ENCODE data around the gene TARS2. TPM values are rescaled to one million over a fixed set of nuclear protein-coding genes. Genes with fewer than 3 reads are reported as not detected.

Gene TARS2
- total RNA-seq, 2 donors from 2014 or later, result 17.4 to 30.2 TPM

GRCh38 chr1:150534002-150534401, 46.8 kb downstream of the TARS2 start:
- WGBS, result 86% methylated on average over 6 of the region's 6 CpGs
- Histone ChIP-seq H3K9me3 (no peaks in the 10 kb centered on the region), H3K4me1 (replicated peaks) (no peaks in the 10 kb centered on the region), H3K4me3 (no peak overlapping the region), H3K36me3 (no peaks in the 10 kb centered on the region), H3K27me3 (replicated peaks; ENCODE audit: insufficient read depth) (no peaks in the 10 kb centered on the region), H3K27ac (no peak overlapping the region)
- intact Hi-C loops (cut with DNase I), result loop anchor here (5.0 kb wide), 2 partner anchors 47 to 62 kb away; partner anchors contain the start of gene TARS2
- no peak for DNase-seq (ENCODE audit: low spot score)
- TF ChIP-seq, protein P1, sequence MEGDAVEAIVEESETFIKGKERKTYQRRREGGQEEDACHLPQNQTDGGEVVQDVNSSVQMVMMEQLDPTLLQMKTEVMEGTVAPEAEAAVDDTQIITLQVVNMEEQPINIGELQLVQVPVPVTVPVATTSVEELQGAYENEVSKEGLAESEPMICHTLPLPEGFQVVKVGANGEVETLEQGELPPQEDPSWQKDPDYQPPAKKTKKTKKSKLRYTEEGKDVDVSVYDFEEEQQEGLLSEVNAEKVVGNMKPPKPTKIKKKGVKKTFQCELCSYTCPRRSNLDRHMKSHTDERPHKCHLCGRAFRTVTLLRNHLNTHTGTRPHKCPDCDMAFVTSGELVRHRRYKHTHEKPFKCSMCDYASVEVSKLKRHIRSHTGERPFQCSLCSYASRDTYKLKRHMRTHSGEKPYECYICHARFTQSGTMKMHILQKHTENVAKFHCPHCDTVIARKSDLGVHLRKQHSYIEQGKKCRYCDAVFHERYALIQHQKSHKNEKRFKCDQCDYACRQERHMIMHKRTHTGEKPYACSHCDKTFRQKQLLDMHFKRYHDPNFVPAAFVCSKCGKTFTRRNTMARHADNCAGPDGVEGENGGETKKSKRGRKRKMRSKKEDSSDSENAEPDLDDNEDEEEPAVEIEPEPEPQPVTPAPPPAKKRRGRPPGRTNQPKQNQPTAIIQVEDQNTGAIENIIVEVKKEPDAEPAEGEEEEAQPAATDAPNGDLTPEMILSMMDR (IDR thresholded peaks at IDR 0.05), result no peak
- TF ChIP-seq POLR2A (IDR thresholded peaks at IDR 0.05) (no peak), POLR2AphosphoS5 (IDR thresholded peaks at IDR 0.05) (no peak)

- Histone ChIP-seq H3K27me3 (replicated peaks; ENCODE audit: insufficient read depth) (no peaks in the 10 kb centered on the region), H3K4me3 (no peak overlapping the region), H3K36me3 (no peaks in the 10 kb centered on the region), H3K27ac (no peak overlapping the region), H3K9me3 (no peaks in the 10 kb centered on the region), H3K4me1 (replicated peaks) (no peaks in the 10 kb centered on the region)
- WGBS, result 70% methylated on average over 14 of the region's 14 CpGs
- intact Hi-C loops (cut with DNase I), result no loop called here
- no peak for DNase-seq (ENCODE audit: low spot score)
- TF ChIP-seq POLR2A (IDR thresholded peaks at IDR 0.05) (no peak), POLR2AphosphoS5 (IDR thresholded peaks at IDR 0.05) (no peak)
- TF ChIP-seq, protein P1 (IDR thresholded peaks at IDR 0.05), result no peak
These were observed 48.5 kb downstream of the TARS2 start for GRCh38 chr1:150535511-150536287.

GRCh38 chr1:150536836-150537731, 49.9 kb downstream of the TARS2 start:
- no peaks in the 10 kb centered on the region for H3K36me3 ChIP-seq
- H3K9me3 ChIP-seq, result no peaks in the 10 kb centered on the region
- intact Hi-C loops (cut with DNase I), result no loop called here
- peak overlapping the region in 1 of 2 donors; percentile 47 for H3K27ac ChIP-seq
- WGBS, result 93% methylated on average over 12 of the region's 12 CpGs
- H3K4me1 ChIP-seq (replicated peaks), result no peaks in the 10 kb centered on the region
- no peak overlapping the region for H3K4me3 ChIP-seq
- H3K27me3 ChIP-seq (replicated peaks; ENCODE audit: insufficient read depth), result no peaks in the 10 kb centered on the region
- DNase-seq (ENCODE audit: low spot score), result no peak
- no peak for TF ChIP-seq POLR2A (IDR thresholded peaks at IDR 0.05)

DNA sequence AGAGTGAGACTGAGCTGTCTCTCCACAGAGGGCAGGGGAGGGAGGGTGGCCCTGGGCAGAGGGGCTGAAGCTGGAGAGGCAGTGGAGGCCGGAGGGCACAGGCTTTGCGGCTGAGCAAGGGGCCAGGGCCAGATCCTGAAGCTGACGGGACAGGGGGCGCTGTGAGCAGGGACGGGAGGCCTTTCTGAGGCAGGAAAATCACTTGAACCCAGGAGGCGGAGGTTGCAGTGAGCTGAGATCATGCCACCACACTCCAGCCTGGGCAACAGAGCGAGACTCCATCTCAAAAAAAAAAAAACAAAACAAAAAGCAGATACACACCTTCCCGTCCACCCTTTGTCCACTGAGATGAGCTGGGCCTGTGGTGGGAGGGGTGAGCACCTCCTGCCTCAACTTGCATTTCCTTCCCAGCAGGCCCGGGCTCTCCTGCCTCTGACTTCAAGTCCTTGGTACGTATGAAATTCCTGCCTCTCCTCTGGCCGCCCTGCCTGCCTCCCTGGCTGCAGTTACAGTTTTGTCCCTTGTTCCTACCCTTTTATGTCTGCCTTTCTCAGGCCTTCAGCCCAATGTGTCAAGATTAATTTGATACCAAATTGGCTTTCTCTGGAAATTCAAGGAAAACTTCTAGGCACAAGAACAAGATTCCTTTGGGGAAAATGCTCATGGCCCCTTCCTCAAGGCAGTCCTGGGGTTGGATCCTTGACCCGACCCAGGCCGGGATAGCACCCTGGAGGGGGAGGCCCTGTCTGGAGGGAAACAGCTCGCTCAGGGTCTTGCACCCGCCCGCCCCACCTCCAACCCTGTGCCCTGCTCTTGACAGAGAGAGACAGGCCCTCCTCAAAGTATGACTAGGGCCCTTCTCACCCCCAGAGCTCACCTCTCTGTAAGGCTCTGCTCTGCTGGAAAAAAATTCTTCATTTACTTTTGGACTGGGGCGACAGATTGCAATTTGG, 50.8 kb downstream of the TARS2 start:
- TF ChIP-seq, protein P1 (IDR thresholded peaks at IDR 0.05), result no peak
- TF ChIP-seq POLR2AphosphoS5 (IDR thresholded peaks at IDR 0.05) (peak; percentile 12), POLR2A (IDR thresholded peaks at IDR 0.05) (no peak)
- intact Hi-C loops (cut with DNase I), result no loop called here
- H3K36me3 ChIP-seq, result no peaks in the 10 kb centered on the region
- H3K27ac ChIP-seq, result peak overlapping the region in 1 of 2 donors; percentile 47
- 66% methylated on average over 17 of the region's 17 CpGs for WGBS
- no peak for DNase-seq (ENCODE audit: low spot score)
- H3K4me1 ChIP-seq (replicated peaks), result no peaks in the 10 kb centered on the region
- no peaks in the 10 kb centered on the region for H3K9me3 ChIP-seq
- H3K27me3 ChIP-seq (replicated peaks; ENCODE audit: insufficient read depth), result no peaks in the 10 kb centered on the region
- no peak overlapping the region for H3K4me3 ChIP-seq
